Esophagus (tissue), 2 donors: ENCODE results near the gene MZB1. TPM values are rescaled to one million over a fixed set of nuclear protein-coding genes. Genes with fewer than 3 reads are reported as not detected.
A peak's percentile ranks its signal among the peaks of the same experiment; 100 is the strongest.
"Not testable (repeated sequence)": the region's sequence is repeated elsewhere in the genome, so short reads cannot be mapped to it uniquely, and the experiment has no call there.

Experiments
- H3K27ac ChIP-seq, 2 donors: one replicate each; pipeline ENCODE4 v1.5.1; 2013; ENCODE audit warnings: low read depth in 2 of 2, mild to moderate bottlenecking in 2 of 2, inconsistent platforms in 1 of 2, low read length in 1 of 2, moderate library complexity in 1 of 2
- H3K27me3 ChIP-seq, 2 donors: one replicate each; pipeline ENCODE4 v1.6.1; 2013; ENCODE audit warnings: low read length in 2 of 2, control low read depth in 1 of 2, mild to moderate bottlenecking in 1 of 2; ENCODE audit not compliant: insufficient read depth in 2 of 2, control insufficient read depth in 1 of 2
- H3K36me3 ChIP-seq, 2 donors: one replicate each; pipeline ENCODE4 v1.6.1; 2013; ENCODE audit warnings: low read length in 1 of 2; ENCODE audit not compliant: control insufficient read depth in 2 of 2, insufficient read depth in 2 of 2
- H3K4me1 ChIP-seq, 2 donors: one replicate each; pipeline ENCODE4 v1.6.1; 2013; ENCODE audit warnings: low read length in 1 of 2; ENCODE audit not compliant: control insufficient read depth in 2 of 2, insufficient read depth in 2 of 2
- H3K4me3 ChIP-seq, 2 donors: one replicate each; pipeline ENCODE4 v1.5.1; 2013; ENCODE audit warnings: low read length in 2 of 2, mild to moderate bottlenecking in 2 of 2, low read depth in 1 of 2, moderate library complexity in 1 of 2
- H3K9me3 ChIP-seq, 2 donors: one replicate each; pipeline ENCODE4 v1.6.1; 2013; ENCODE audit warnings: mild to moderate bottlenecking in 2 of 2, low read depth in 1 of 2, low read length in 1 of 2, moderate library complexity in 1 of 2; ENCODE audit not compliant: control insufficient read depth in 2 of 2, insufficient read depth in 1 of 2
- WGBS, 2 donors: extraction: QIAGEN DNeasy Blood & Tissue Kit; methylation state at CpG; one replicate each; pipeline ENCODE4 v1.1.7; 2013; 5-methylcytosine and 5-hydroxymethylcytosine counted together
- polyA plus RNA-seq, 2 donors: library from polyadenylated mRNA; stranded (reverse); fragments of 200-250 nt; gene quantifications; one replicate each; pipeline ENCODE4 v1.2.3, GENCODE V29; 2013
- donor health status: healthy with polysubstance abuse.
- donor health status: Bipolar disorder and iron deficiency.

MZB1 gene
- polyA plus RNA-seq, 2 donors: 0.47 to 0.67 TPM

DNA sequence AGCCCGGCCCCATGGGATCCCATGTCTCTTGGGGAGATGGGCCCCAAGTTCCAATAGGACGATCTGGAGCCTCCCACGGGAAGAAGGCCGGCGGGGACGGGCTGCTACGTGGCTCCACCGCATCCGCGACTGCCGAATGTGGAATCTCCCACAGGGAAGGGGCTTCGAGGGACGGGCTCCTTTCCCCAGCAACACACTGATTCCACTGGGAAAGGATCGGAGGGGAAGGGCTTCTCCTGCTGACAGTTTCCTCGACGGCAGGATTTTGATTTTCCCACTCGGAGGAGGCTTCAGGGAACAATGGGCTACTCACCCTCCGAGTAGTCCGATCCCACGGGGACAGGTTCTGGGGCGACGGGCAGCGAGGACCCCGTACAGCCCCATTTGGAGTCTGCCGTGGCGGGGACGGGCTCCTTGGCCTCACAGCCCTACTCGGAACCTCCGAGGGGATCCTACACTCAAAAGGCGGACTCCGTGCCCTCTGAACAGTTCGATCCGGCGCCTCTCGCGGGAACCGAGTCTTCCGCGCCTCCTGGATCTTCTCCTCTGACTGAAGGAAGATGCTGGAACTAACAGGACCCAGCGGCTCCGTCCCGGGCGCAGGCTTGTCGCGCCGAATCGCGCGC is 3.9 kb upstream of the MZB1 start:
- Histone ChIP-seq H3K27ac (peak overlapping the region in 1 of 2 donors; percentile 6), H3K9me3 (no peaks in the 10 kb centered on the region), H3K4me1 (peaks cover 10 to 24% of the 10 kb centered on the region in 2 donors), H3K27me3 (no peaks in the 10 kb centered on the region), H3K36me3 (no peaks in the 10 kb centered on the region), H3K4me3 (peak overlapping the region; percentile 42 to 56)
- 8 to 13% methylated on average over 47 to 49 of the region's 49 CpGs for WGBS, 2 donors

DNA sequence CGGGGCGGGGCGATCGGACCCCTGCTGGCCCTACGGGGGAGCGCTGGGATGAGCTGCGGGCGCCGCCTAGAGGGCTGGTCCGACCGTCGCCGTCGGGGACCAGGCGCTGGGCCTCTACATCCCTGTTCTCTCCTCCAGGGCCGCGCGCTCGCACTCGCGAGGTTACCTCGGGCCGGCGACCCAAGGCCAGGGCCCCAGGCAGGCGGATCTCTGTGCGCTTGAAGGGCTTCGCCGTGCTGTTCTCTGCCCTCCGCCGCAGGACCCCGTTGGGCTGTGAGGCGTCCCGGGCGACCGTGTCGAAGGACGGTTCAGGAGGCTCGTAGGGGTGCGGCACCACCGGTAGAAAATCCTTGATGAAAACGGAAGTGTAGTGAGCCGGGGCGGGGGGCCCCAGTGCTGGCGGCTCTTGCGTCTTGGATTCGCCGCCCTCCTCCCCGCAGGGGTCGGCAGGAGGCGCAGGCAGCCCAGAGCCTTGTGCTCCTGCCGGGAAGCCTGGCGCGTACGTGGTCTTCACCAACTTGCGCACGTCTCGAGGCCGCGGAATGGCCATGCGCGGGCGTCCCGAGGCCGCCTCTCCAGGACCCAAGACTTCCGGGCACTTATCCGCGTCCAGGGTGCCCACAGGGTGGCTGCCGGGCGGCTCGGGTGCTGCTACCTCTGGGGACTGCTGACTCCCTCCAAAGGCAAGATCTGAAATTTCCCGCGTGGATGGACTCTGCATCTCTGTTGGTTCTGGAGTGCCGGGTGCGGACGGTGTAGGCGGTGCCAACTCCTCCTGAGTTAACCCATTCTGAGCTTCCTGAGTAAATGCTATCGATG is 3.2 kb upstream of the MZB1 start:
- Histone ChIP-seq H3K4me1 (peaks cover 10 to 28% of the 10 kb centered on the region in 2 donors), H3K36me3 (peaks cover 0 to under 1% of the 10 kb centered on the region in 2 donors), H3K9me3 (no peaks in the 10 kb centered on the region), H3K4me3 (peak overlapping the region; percentile 42 to 56), H3K27ac (peak overlapping the region in 1 of 2 donors; percentile 1), H3K27me3 (no peaks in the 10 kb centered on the region)
- WGBS, 2 donors: 9 to 11% methylated on average over 69 to 77 of the region's 77 CpGs

DNA sequence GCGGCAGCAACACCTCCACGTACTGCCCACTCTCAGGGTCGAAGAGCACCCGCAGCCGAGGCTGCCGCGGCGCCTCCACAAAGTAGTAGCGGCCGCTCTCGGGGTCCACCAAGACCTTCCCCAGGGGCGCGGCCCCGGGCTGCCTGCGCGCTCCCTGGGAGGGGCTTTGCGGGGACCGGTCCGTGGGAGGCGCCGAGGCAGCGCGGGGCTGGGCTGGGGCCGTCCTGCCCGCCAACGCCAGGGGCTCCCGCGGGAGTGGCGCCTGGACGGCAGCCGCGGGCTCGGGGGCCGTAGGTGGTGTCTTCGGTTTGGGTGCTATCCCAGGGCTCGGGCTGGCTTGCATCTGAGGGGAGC is 2.6 kb upstream of the MZB1 start:
- Histone ChIP-seq H3K4me1 (peaks cover 10 to 28% of the 10 kb centered on the region in 2 donors), H3K36me3 (peaks cover 0 to 2% of the 10 kb centered on the region in 2 donors), H3K4me3 (peak overlapping the region; percentile 42 to 56), H3K9me3 (no peaks in the 10 kb centered on the region), H3K27me3 (no peaks in the 10 kb centered on the region), H3K27ac (peak overlapping the region in 1 of 2 donors; percentile 1)
- WGBS, 2 donors: 9 to 12% methylated on average over 35 to 36 of the region's 36 CpGs

DNA sequence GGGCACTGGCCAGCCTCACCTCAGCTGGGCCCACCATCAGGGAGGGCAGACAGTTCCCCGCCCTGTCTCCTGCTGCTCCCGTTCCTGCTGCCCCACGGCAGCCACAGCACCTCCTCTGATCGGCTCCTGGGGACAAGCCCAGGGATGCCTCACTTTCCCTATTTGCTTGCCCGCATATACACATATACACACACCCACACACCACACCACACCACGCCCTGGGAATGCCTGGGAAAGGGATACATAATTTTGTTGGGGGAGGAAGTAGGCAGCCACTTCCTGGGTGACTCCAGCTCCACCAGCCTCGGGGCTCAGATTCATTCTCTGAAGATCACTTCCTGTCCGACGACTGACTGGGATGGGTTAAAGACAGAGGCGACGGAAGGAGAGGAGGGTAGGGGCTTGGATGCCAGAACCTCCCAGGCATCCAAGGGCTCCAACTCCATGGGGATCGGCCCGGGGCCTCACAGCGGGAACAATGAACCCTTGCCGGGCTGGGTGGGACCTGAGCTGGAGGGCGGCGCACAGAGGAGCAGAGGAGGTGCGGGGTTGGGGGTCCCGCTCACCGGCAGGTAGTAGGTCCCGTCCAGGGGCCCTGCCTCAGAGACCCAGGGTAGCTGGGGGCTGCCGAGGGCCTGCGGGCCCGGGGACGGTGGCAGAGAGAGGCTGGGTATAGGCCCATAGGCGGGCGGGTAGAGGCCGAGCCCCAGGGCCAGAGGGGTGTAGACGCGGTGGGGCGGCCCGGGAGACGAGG is 2.0 kb upstream of the MZB1 start:
- Histone ChIP-seq H3K4me3 (peak overlapping the region; percentile 42 to 56), H3K27me3 (no peaks in the 10 kb centered on the region), H3K9me3 (no peaks in the 10 kb centered on the region), H3K36me3 (peaks cover 0 to 2% of the 10 kb centered on the region in 2 donors), H3K4me1 (peaks cover 10 to 28% of the 10 kb centered on the region in 2 donors), H3K27ac (peak overlapping the region; percentile 41 to 62)
- 39 to 42% methylated on average over 33 of the region's 33 CpGs for WGBS, 2 donors

DNA sequence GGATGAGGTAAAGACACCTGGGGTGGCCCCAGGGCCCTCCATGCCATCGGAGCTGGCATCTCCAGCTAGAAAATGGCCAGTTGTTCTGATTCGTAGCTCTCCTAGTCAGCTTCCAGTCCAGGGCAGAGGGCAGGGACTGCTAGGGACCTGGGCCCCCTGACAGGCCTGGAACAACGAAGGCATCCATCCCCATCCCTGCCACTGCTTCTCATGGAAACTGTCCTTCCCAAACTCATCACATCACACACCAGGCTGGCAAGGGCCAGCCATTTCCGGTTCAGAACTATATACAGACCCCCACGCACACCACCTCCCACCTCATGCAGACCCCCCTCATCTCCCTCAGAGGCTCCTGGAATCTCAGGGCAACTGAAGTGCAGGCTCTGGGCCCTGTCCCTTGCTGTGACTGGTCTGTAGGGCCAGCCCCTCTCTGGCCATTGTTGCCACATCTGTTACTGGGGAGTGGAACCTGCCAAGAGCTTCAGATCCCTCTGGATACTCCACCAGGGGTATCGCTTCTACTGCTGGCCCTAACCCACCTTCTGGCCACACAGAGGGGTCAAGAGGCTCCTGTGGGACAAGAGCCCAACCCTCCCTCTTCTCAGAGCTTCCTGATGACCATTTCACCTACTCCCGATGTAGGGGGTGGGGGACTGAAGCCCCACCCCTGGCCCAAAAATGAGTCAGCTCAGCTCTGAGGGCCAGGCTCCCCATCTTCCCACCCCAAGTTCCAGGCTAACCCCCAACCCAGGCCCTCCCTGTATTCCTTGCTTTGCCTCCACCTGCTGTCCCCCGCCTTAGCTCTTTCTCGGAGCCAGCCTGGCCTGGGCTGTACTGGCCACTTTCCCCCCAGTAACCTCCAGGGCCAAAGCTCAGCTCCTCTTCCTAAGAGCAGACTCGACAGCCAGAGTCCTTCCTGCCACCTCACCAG is 1.2 kb upstream of the MZB1 start:
- Histone ChIP-seq H3K27ac (peak overlapping the region; percentile 41 to 62), H3K9me3 (no peaks in the 10 kb centered on the region), H3K4me3 (no peak overlapping the region), H3K4me1 (peaks cover 10 to 28% of the 10 kb centered on the region in 2 donors), H3K27me3 (no peaks in the 10 kb centered on the region), H3K36me3 (peaks cover 0 to 2% of the 10 kb centered on the region in 2 donors)
- 76 to 80% methylated on average over 10 of the region's 10 CpGs for WGBS, 2 donors

DNA sequence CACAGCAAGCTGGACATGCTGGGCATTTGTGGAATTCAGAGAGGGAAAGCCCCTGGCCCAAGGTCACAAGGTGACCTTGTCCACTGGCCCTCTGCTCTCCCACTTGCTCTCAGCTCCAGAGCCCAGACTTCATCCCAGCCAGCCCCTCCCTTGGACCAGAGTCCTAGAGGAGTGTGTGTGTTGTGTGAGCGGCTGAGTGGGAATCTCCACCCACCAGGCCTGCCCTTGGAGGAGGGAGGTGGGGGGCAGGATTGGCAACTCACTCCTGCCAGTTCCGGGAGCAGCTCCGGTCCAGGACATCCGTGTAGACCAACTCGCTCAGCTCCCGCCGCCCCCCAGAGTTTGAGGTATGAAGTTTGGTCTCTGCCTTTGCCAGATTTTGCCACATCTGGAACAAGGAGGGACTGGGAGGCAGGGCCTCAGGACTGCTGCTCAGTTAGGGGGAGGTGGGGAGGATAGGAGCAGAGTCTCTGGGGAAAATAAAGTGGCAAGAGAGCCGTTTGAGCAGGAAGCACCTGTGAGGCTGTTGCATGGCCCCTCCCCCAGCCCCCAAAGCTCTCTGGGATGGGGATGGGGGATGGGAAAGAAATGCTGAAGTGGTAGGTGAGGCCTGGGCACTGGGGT is 1.4 kb downstream of the MZB1 start:
- Histone ChIP-seq H3K27me3 (no peaks in the 10 kb centered on the region), H3K9me3 (no peaks in the 10 kb centered on the region), H3K36me3 (peaks cover 0 to 2% of the 10 kb centered on the region in 2 donors), H3K4me3 (no peak overlapping the region), H3K27ac (peak overlapping the region in 1 of 2 donors; percentile 5), H3K4me1 (peaks cover 5 to 31% of the 10 kb centered on the region in 2 donors)
- 23 to 31% methylated on average over 8 of the region's 8 CpGs for WGBS, 2 donors

DNA sequence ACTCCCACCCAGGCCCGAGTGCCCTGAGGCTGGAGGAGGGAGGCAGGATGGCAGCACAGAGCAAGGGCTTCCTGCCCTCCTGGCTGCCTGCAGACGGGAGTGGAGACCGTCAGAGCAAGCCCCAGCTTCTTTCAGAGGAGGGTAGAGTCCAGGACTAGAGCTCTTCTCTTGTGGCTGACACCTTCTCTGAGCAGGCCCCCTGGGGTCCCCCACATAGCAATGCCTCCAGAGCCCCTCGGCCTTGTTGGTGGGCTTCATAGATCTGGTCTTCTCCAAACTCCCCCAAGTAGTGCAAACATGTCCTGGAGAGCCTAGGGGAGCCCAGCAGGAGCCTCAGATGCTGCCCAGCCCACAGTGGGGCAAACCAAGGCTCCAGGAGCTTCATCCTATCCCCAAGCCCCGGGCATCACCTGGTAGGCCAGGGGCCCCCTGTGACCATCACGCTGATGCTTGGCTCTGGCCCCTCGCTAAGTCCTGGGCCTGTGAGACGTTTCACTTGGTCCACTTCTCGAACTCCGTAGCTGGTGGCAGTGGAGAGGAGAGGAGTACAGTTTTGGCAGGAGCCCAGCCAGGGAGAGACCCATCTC is 2.0 kb downstream of the MZB1 start:
- Histone ChIP-seq H3K36me3 (peaks cover 0 to 2% of the 10 kb centered on the region in 2 donors), H3K27ac (peak overlapping the region in 1 of 2 donors; percentile 5), H3K4me3 (no peak overlapping the region), H3K27me3 (no peaks in the 10 kb centered on the region), H3K4me1 (peaks cover 5 to 30% of the 10 kb centered on the region in 2 donors), H3K9me3 (no peaks in the 10 kb centered on the region)
- WGBS, 2 donors: 68 to 77% methylated on average over 10 of the region's 10 CpGs

DNA sequence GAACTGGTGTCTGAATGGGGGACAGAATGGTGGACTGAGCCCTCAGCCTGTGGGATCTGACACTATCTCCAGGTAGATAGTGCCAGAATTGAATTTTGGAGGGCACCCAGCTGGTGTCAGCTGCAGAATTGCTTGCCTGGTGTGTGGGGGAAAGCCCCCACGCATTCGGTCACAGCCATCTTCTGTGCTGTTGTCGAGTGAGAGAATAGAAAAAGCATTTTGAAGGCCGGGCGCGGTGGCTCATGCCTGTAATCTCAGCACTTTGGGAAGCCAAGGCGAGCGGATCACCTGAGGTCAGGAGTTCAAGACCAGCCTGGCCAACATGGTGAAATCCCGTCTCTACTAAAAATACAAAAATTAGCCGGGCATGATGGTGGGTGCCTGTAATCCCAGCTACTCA is 2.8 kb downstream of the MZB1 start:
- 94% methylated on average over 10 of the region's 10 CpGs for WGBS, 2 donors
- H3K27ac ChIP-seq, H3K9me3 ChIP-seq, H3K27me3 ChIP-seq, H3K36me3 ChIP-seq, H3K4me3 ChIP-seq: not testable (repeated sequence)
- peaks cover 5 to 29% of the 10 kb centered on the region in 2 donors for H3K4me1 ChIP-seq
